Panc1 (cell line): ENCODE results near the gene ANKMY1. TPM values are rescaled to one million over a fixed set of nuclear protein-coding genes. Genes with fewer than 3 reads are reported as not detected.

Experiments used
- ATAC-seq: fragments of 200-7000 bp; cut with Tn5 transposase; 2 replicates; pipeline ENCODE4 v1.9.1; 2020; ENCODE audit warnings: mild to moderate bottlenecking, moderate library complexity
- BruUV-seq: library from RNA; stranded (reverse); fragments of 400-500 nt; replicated peaks from 2 replicates; lab custom pipeline; 2021; lab: Mats Ljungman, UMichigan
- CTCF ChIA-PET: fragments of 300-600 bp; sonication (Branson Sonifier 250); formaldehyde crosslinking; loops from one replicate; lab custom pipeline; 2022; ENCODE audit warnings: antibody characterized with exemption; lab: Charles Lee
- POLR2A ChIA-PET: fragments of 300-600 bp; sonication (Branson Sonifier 250); formaldehyde crosslinking; loops from one replicate; lab custom pipeline; 2022; ENCODE audit warnings: antibody characterized with exemption; lab: Charles Lee
- DNase-seq: peaks from one replicate; pipeline ENCODE4 v3.0.0-alpha.2; 2010; ENCODE audit warnings: low read depth, low spot score
- H3K27ac ChIP-seq: 2 replicates; pipeline ENCODE4 v1.5.1; 2011; ENCODE audit warnings: mild to moderate bottlenecking, low read length, inconsistent platforms
- H3K27me3 ChIP-seq: fragments of 200-500 bp; sonication (Bioruptor generic); 2 replicates; pipeline ENCODE4 v1.6.0; 2014; ENCODE audit warnings: low read length, inconsistent platforms; ENCODE audit not compliant: control insufficient read depth, insufficient read depth
- H3K36me3 ChIP-seq: fragments of 200-500 bp; sonication (Bioruptor generic); 2 replicates; pipeline ENCODE4 v1.5.1; 2014; ENCODE audit warnings: inconsistent platforms, mild to moderate bottlenecking, low read length, moderate library complexity; ENCODE audit not compliant: control insufficient read depth, insufficient read depth
- H3K4me1 ChIP-seq: 2 replicates; pipeline ENCODE4 v1.5.1; 2011; ENCODE audit warnings: inconsistent platforms, mild to moderate bottlenecking, low read length, moderate library complexity; ENCODE audit not compliant: control insufficient read depth, insufficient read depth
- H3K4me3 ChIP-seq, 2 experiments: 2 replicates each; pipeline ENCODE4 v1.5.1; 2011 to 2012; ENCODE audit warnings: low read depth in 2 of 2, low read length in 2 of 2, mild to moderate bottlenecking in 2 of 2, inconsistent platforms in 1 of 2, moderate library complexity in 1 of 2
- H3K9me3 ChIP-seq: fragments of 200-500 bp; sonication (Bioruptor generic); 2 replicates; pipeline ENCODE4 v1.5.1; 2014; ENCODE audit warnings: low read depth, mild to moderate bottlenecking, inconsistent platforms, low read length, moderate library complexity; ENCODE audit not compliant: control insufficient read depth, insufficient read depth
- CTCF ChIP-seq: fragments of 450-650 bp; IDR thresholded peaks from 2 replicates; pipeline ENCODE4 v1.5.1; 2017; ENCODE audit warnings: mild to moderate bottlenecking
- POLR2AphosphoS5 ChIP-seq: IDR thresholded peaks from 2 replicates; pipeline ENCODE4 v1.6.1; 2012; ENCODE audit warnings: mild to moderate bottlenecking, low read depth, low read length, moderate library complexity
- SIN3A ChIP-seq: IDR thresholded peaks from 2 replicates; pipeline ENCODE4 v1.6.1; 2012; ENCODE audit warnings: low read depth, mild to moderate bottlenecking, low read length, moderate library complexity, borderline replicate concordance; ENCODE audit not compliant: insufficient read depth
- TCF7L2 ChIP-seq: IDR thresholded peaks from 2 replicates; pipeline ENCODE4 v1.6.1; 2011; ENCODE audit warnings: mild to moderate bottlenecking, low read depth, low read length, inconsistent platforms
- in situ Hi-C: cut with HindIII; loops from 2 replicates; pipeline ENCODE4 v1.10.0; 2016; ENCODE audit warnings: low sequenced_read_pairs, low pct_unique_long_range_greater_than_20kb
- intact Hi-C: fragments of 100-400 bp; cut with micrococcal nuclease; formaldehyde crosslinking; loops from one replicate; pipeline ENCODE4 v1.10.0; 2022; ENCODE audit not compliant: unreplicated experiment
- total RNA-seq: library from RNA; stranded (reverse); gene quantifications from one replicate; pipeline ENCODE4 v1.2.1, GENCODE V29; 2021; ENCODE audit not compliant: unreplicated experiment
- TF ChIP-seq, protein P1 (sequence below), 2 experiments: IDR thresholded peaks; 2 replicates each; pipeline ENCODE4 v1.6.1; 2011 to 2012; ENCODE audit warnings: low read depth in 2 of 2, control low read depth in 1 of 2, low read length in 1 of 2, mild to moderate bottlenecking in 1 of 2, moderate library complexity in 1 of 2; ENCODE audit not compliant: insufficient read depth in 1 of 2

The ANKMY1 gene
- total RNA-seq, 1 experiment from 2014 or later, result 19.5 TPM

DNA sequence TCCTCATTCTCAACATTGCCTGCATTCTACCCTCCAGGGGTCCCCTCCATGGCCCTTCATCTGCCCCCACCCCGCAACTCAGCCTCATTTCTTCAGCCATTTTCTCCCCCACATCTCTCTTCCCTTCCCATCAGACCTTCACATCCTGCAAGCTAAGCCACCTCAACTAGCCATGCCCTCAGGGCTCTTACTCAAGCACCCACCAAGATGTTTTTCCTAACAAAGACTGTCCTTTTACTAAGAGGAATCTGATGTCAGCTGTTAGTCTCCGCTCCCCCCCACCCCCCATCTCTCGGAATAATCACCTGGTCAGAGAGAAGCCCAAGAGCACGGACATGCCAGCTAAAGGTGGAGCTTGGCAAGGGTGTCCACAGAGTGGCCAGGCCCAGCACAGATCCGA is 24.0 kb upstream of the ANKMY1 start:
- peaks cover 5% of the 10 kb centered on the region; the same call in 1 of the 2 replicates for H3K36me3 ChIP-seq
- peaks cover 27% of the 10 kb centered on the region for H3K4me1 ChIP-seq
- H3K27ac ChIP-seq, result no peak overlapping the region
- TF ChIP-seq SIN3A, result no peak
- no peak for TF ChIP-seq TCF7L2
- no peak for TF ChIP-seq CTCF
- TF ChIP-seq, protein P1, sequence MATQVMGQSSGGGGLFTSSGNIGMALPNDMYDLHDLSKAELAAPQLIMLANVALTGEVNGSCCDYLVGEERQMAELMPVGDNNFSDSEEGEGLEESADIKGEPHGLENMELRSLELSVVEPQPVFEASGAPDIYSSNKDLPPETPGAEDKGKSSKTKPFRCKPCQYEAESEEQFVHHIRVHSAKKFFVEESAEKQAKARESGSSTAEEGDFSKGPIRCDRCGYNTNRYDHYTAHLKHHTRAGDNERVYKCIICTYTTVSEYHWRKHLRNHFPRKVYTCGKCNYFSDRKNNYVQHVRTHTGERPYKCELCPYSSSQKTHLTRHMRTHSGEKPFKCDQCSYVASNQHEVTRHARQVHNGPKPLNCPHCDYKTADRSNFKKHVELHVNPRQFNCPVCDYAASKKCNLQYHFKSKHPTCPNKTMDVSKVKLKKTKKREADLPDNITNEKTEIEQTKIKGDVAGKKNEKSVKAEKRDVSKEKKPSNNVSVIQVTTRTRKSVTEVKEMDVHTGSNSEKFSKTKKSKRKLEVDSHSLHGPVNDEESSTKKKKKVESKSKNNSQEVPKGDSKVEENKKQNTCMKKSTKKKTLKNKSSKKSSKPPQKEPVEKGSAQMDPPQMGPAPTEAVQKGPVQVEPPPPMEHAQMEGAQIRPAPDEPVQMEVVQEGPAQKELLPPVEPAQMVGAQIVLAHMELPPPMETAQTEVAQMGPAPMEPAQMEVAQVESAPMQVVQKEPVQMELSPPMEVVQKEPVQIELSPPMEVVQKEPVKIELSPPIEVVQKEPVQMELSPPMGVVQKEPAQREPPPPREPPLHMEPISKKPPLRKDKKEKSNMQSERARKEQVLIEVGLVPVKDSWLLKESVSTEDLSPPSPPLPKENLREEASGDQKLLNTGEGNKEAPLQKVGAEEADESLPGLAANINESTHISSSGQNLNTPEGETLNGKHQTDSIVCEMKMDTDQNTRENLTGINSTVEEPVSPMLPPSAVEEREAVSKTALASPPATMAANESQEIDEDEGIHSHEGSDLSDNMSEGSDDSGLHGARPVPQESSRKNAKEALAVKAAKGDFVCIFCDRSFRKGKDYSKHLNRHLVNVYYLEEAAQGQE (IDR thresholded peaks at IDR 0.05; ENCODE audit: insufficient read depth in 1 of 2, low read depth in 2 of 2, low read length in 1 of 2), result no peak
- TF ChIP-seq POLR2AphosphoS5, result no peak
- DNase-seq (no peak), ATAC-seq (no peak)
- no TSS peak for BruUV-seq
- no peaks in the 10 kb centered on the region; the same call in 1 of the 2 replicates for H3K9me3 ChIP-seq
- intact Hi-C loops, result no loop called here
- no peaks in the 10 kb centered on the region for H3K27me3 ChIP-seq
- ChIA-PET POLR2A (no interaction called here), CTCF (no interaction called here)
- no peak overlapping the region for H3K4me3 ChIP-seq
- in situ Hi-C loops, result no loop called here

- intact Hi-C loops (no loop called here), in situ Hi-C loops (no loop called here)
- no peaks in the 10 kb centered on the region; the same call in 1 of the 2 replicates for H3K36me3 ChIP-seq
- peak overlapping the region; percentile 54 for H3K27ac ChIP-seq
- ATAC-seq, result peak; percentile 74
- H3K27me3 ChIP-seq, result no peaks in the 10 kb centered on the region
- POLR2A ChIA-PET, result no interaction called here
- no TSS peak for BruUV-seq
- no peak for DNase-seq
- no peaks in the 10 kb centered on the region; the same call in 1 of the 2 replicates for H3K9me3 ChIP-seq
- CTCF ChIA-PET, result interaction anchor here (0.7 to 1.0 kb wide), 2 partner anchors 66 to 142 kb away, joined by 3 read pairs; no protein-coding TSS in a partner anchor
- TF ChIP-seq, protein P1 (IDR thresholded peaks at IDR 0.05; ENCODE audit: insufficient read depth in 1 of 2, low read depth in 2 of 2, low read length in 1 of 2), result no peak
- TF ChIP-seq SIN3A, result no peak
- no peak overlapping the region for H3K4me3 ChIP-seq
- H3K4me1 ChIP-seq, result peaks cover 22% of the 10 kb centered on the region
Measured at GRCh38 chr2:240579771-240580614, 22.2 kb upstream of the ANKMY1 start.
